Glutamatergic neuron (in vitro differentiated cells): Measurements from ENCODE around the gene ZBTB16. TPM values are rescaled to one million over a fixed set of nuclear protein-coding genes. Genes with fewer than 3 reads are reported as not detected.

ENCODE experiments used
- DNase-seq: peaks from one replicate; pipeline ENCODE4 v3.0.0; 2022
- H3K27ac Mint-ChIP-seq: one replicate; pipeline ENCODE4 v1.8.0; 2020; ENCODE audit warnings: mild to moderate bottlenecking, mixed read lengths, inconsistent platforms; ENCODE audit not compliant: unreplicated experiment
- H3K27me3 Mint-ChIP-seq: one replicate; pipeline ENCODE4 v1.8.0; 2020; ENCODE audit warnings: mild to moderate bottlenecking, moderate library complexity, mixed read lengths, inconsistent platforms; ENCODE audit not compliant: unreplicated experiment
- H3K36me3 Mint-ChIP-seq: one replicate; pipeline ENCODE4 v1.8.0; 2020; ENCODE audit warnings: mild to moderate bottlenecking, mixed read lengths, inconsistent platforms; ENCODE audit not compliant: unreplicated experiment
- H3K4me1 Mint-ChIP-seq: one replicate; pipeline ENCODE4 v1.8.0; 2020; ENCODE audit warnings: mild to moderate bottlenecking, low read depth, mixed read lengths, inconsistent platforms; ENCODE audit not compliant: unreplicated experiment
- H3K4me3 Mint-ChIP-seq: one replicate; pipeline ENCODE4 v1.8.0; 2020; ENCODE audit warnings: mild to moderate bottlenecking, mixed read lengths, inconsistent platforms; ENCODE audit not compliant: unreplicated experiment
- H3K9me3 Mint-ChIP-seq: one replicate; pipeline ENCODE4 v1.8.0; 2020; ENCODE audit warnings: mild to moderate bottlenecking, moderate library complexity, mixed read lengths, inconsistent platforms; ENCODE audit not compliant: unreplicated experiment
- CTCF ChIP-seq: fragments of 200-600 bp; sonication (generic); IDR thresholded peaks from one replicate; pipeline ENCODE4 v1.5.0; 2021; ENCODE audit not compliant: partially characterized antibody, unreplicated experiment
- total RNA-seq: library from RNA; stranded (reverse); fragmentation: NEBNext Ultra II Directional; extraction: Animal tissue kit (Norgen Biotek cat#: 25700); gene quantifications from one replicate; pipeline ENCODE4 v1.2.1, GENCODE V29; 2021; ENCODE audit not compliant: unreplicated experiment

ZBTB16 gene
- total RNA-seq, 1 donor from 2014 or later: 9.0 TPM

- peaks cover 6% of the 10 kb centered on the region for H3K27me3 Mint-ChIP-seq
- H3K27ac Mint-ChIP-seq: no peak overlapping the region
- H3K4me3 Mint-ChIP-seq: no peak overlapping the region
- no peak for TF ChIP-seq CTCF
- DNase-seq: no peak
- peaks cover 5% of the 10 kb centered on the region for H3K36me3 Mint-ChIP-seq
- H3K9me3 Mint-ChIP-seq: peaks cover 2% of the 10 kb centered on the region
- H3K4me1 Mint-ChIP-seq: peaks cover 19% of the 10 kb centered on the region
These were observed 135.6 kb downstream of the ZBTB16 start for GRCh38 chr11:114195151-114195550.

DNA sequence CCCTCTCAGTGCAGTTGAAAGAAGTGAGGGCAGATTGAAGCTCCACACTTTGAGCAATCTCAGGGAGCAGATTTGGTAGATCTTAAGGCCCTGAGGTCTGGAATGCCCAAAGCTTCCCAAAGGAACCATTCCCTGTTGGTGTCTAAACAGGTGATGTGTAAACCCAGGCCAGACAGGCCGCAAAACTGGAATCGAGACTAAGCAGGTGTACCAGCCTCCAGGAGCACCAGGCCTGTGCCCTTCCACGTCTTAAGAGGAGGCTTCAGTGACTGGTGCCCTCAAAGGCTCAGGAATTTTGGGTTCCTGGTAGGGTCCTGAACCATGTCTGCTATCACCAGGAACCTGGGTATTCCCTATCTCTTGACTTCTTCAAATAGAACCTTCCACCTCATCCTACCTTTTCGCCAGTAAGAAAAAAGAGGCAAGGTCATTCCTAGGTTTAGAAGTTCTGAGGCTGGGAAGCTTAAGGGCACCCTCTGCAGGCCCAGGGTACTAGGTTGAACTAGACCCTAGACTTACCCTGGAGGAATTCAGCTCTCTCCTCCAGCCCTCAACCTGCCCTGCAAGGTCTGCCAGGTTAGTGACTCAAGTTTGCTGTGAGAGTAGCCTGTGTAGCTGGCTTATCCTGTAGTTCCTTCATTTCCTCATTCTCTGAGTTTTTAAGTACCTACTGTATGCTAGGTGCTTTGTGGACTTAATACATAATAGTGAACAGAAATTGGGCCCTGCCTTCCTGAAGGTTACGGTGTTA is 136.6 kb downstream of the ZBTB16 start:
- H3K9me3 Mint-ChIP-seq: no peaks in the 10 kb centered on the region
- peaks cover 19% of the 10 kb centered on the region for H3K4me1 Mint-ChIP-seq
- peaks cover 6% of the 10 kb centered on the region for H3K27me3 Mint-ChIP-seq
- TF ChIP-seq CTCF: no peak
- H3K27ac Mint-ChIP-seq: no peak overlapping the region
- no peaks in the 10 kb centered on the region for H3K36me3 Mint-ChIP-seq
- no peak for DNase-seq
- H3K4me3 Mint-ChIP-seq: no peak overlapping the region

GRCh38 chr11:114196997-114197703 is 137.6 kb downstream of the ZBTB16 start:
- no peak overlapping the region for H3K27ac Mint-ChIP-seq
- peaks cover 19% of the 10 kb centered on the region for H3K4me1 Mint-ChIP-seq
- no peak for DNase-seq

GRCh38 chr11:114197799-114198500 is 138.4 kb downstream of the ZBTB16 start:
- peaks cover 20% of the 10 kb centered on the region for H3K4me1 Mint-ChIP-seq

More at GRCh38 chr11:114196997-114197703, 137.6 kb downstream of the ZBTB16 start:
- Mint-ChIP-seq H3K4me3 (no peak overlapping the region), H3K9me3 (no peaks in the 10 kb centered on the region), H3K27me3 (peaks cover 6% of the 10 kb centered on the region), H3K36me3 (no peaks in the 10 kb centered on the region)
- no peak for TF ChIP-seq CTCF

More at GRCh38 chr11:114197799-114198500, 138.4 kb downstream of the ZBTB16 start:
- Mint-ChIP-seq H3K27ac (no peak overlapping the region), H3K27me3 (peaks cover 6% of the 10 kb centered on the region), H3K9me3 (no peaks in the 10 kb centered on the region), H3K36me3 (no peaks in the 10 kb centered on the region), H3K4me3 (no peak overlapping the region)
- no peak for TF ChIP-seq CTCF
- no peak for DNase-seq
